OCI-LY7 (cell line): ENCODE data around the gene GPHN. TPM values are rescaled to one million over a fixed set of nuclear protein-coding genes. Genes with fewer than 3 reads are reported as not detected.

ENCODE experiments used
- BruUV-seq: library from RNA; stranded (reverse); fragments of 400-500 nt; replicated peaks from 2 replicates; lab custom pipeline; 2021; lab: Mats Ljungman, UMichigan
- CTCF ChIA-PET: fragments of 300-600 bp; sonication (Branson Sonifier 250); formaldehyde crosslinking; loops from one replicate; lab custom pipeline; 2022; ENCODE audit warnings: antibody characterized with exemption; ENCODE audit not compliant: unreplicated experiment; lab: Charles Lee
- POLR2A ChIA-PET: fragments of 300-600 bp; sonication (Branson Sonifier 250); formaldehyde crosslinking; loops from one replicate; lab custom pipeline; 2022; ENCODE audit warnings: antibody characterized with exemption; lab: Charles Lee
- DNase-seq: peaks from one replicate; pipeline ENCODE4 v3.0.0-alpha.2; 2015; ENCODE audit warnings: low spot score
- H2AFZ ChIP-seq: fragments of 200-600 bp; sonication (generic), shearing (Covaris generic); 2 replicates; pipeline ENCODE4 v1.6.1; 2014; ENCODE audit warnings: mild to moderate bottlenecking, antibody characterized with exemption, low read length, moderate library complexity
- H3K27ac ChIP-seq: fragments of 200-600 bp; sonication (generic); 2 replicates; pipeline ENCODE4 v1.5.1; 2014; ENCODE audit warnings: mixed run types, low read depth, mild to moderate bottlenecking, moderate library complexity, low read length, inconsistent platforms; ENCODE audit not compliant: poor library complexity, severe bottlenecking
- H3K36me3 ChIP-seq: fragments of 200-600 bp; sonication (generic); 2 replicates; pipeline ENCODE4 v1.6.1; 2014; ENCODE audit warnings: mild to moderate bottlenecking, antibody characterized with exemption, low read length, moderate library complexity, mixed read lengths; ENCODE audit not compliant: insufficient read depth
- H3K4me1 ChIP-seq: fragments of 200-600 bp; sonication (generic); 2 replicates; pipeline ENCODE4 v1.5.1; 2014; ENCODE audit warnings: mild to moderate bottlenecking, low read length; ENCODE audit not compliant: insufficient read depth, poor library complexity, severe bottlenecking
- H3K4me2 ChIP-seq: fragments of 200-600 bp; sonication (generic); 2 replicates; pipeline ENCODE4 v1.6.1; 2014; ENCODE audit warnings: mild to moderate bottlenecking, low read length
- H3K4me3 ChIP-seq: fragments of 200-600 bp; sonication (generic); 2 replicates; pipeline ENCODE4 v1.5.1; 2014; ENCODE audit warnings: mild to moderate bottlenecking, low read depth, low read length; ENCODE audit not compliant: poor library complexity, severe bottlenecking
- H3K79me2 ChIP-seq: fragments of 200-600 bp; sonication (generic); 2 replicates; pipeline ENCODE4 v1.6.1; 2016; ENCODE audit warnings: low read depth, mild to moderate bottlenecking, low read length, moderate library complexity, mixed read lengths; ENCODE audit not compliant: insufficient read depth
- H3K9me2 ChIP-seq: fragments of 200-600 bp; sonication (generic); 2 replicates; pipeline ENCODE4 v1.6.1; 2016; ENCODE audit warnings: mild to moderate bottlenecking, low read length, mixed read lengths; ENCODE audit not compliant: insufficient read depth
- H3K9me3 ChIP-seq: fragments of 200-600 bp; sonication (generic); 2 replicates; pipeline ENCODE4 v1.6.1; 2014; ENCODE audit warnings: mild to moderate bottlenecking, mixed run types, low read length, mixed read lengths
- H4K20me1 ChIP-seq: fragments of 200-600 bp; sonication (generic); 2 replicates; pipeline ENCODE4 v1.6.1; 2014; ENCODE audit warnings: mild to moderate bottlenecking, antibody characterized with exemption, low read length, moderate library complexity, mixed read lengths; ENCODE audit not compliant: insufficient read depth
- CTCF ChIP-seq: fragments of 200-600 bp; sonication (generic); conservative IDR thresholded peaks from 2 replicates; pipeline ENCODE4 v1.5.1; 2014; ENCODE audit warnings: mild to moderate bottlenecking, antibody characterized with exemption, low read length, moderate library complexity, mixed read lengths
- EZH2phosphoT487 ChIP-seq: fragments of 200-600 bp; sonication (generic); IDR thresholded peaks from 2 replicates; pipeline ENCODE4 v1.6.1; 2018; ENCODE audit warnings: low read depth, borderline replicate concordance, mild to moderate bottlenecking, mixed run types, antibody characterized with exemption, low read length, moderate library complexity, mixed read lengths
- intact Hi-C: fragments of 100-400 bp; cut with micrococcal nuclease; formaldehyde crosslinking; loops from one replicate; pipeline ENCODE4 v1.10.0; 2022; ENCODE audit not compliant: unreplicated experiment
- total RNA-seq, 2 experiments: library from RNA; depleted of rRNA in 1 of 2; stranded (reverse); fragments of >200 nt in 1 of 2; shearing (Covaris generic) in 1 of 2; gene quantifications; 2 replicates each; pipeline ENCODE4 v1.2.3, GENCODE V29; 2014 to 2022

GPHN gene
- total RNA-seq, 2 experiments from 2014 or later = not detected

- POLR2A ChIA-PET = no interaction called here
- H3K27ac ChIP-seq = no peak overlapping the region
- intact Hi-C loops = no loop called here
- BruUV-seq = no TSS peak
- no peaks in the 10 kb centered on the region for H3K9me3 ChIP-seq
- no peak overlapping the region for H3K4me2 ChIP-seq
- DNase-seq = no peak
- CTCF ChIA-PET = no interaction called here
- no peak overlapping the region for H2AFZ ChIP-seq
- H3K4me3 ChIP-seq = no peak overlapping the region
- H4K20me1 ChIP-seq = no peaks in the 10 kb centered on the region
- H3K36me3 ChIP-seq = no peaks in the 10 kb centered on the region
- no peaks in the 10 kb centered on the region for H3K9me2 ChIP-seq
- TF ChIP-seq CTCF (no peak), EZH2phosphoT487 (no peak)
- H3K4me1 ChIP-seq = no peaks in the 10 kb centered on the region
- H3K79me2 ChIP-seq = no peaks in the 10 kb centered on the region
Observed at GRCh38 chr14:66601932-66602578, 94.1 kb downstream of the GPHN start.

GRCh38 chr14:66603945-66604344 is 96.0 kb downstream of the GPHN start:
- TF ChIP-seq EZH2phosphoT487 (no peak), CTCF (no peak)
- H3K9me3 ChIP-seq = no peaks in the 10 kb centered on the region
- no peak overlapping the region for H3K4me2 ChIP-seq
- ChIA-PET POLR2A (no interaction called here), CTCF (no interaction called here)
- H3K9me2 ChIP-seq = no peaks in the 10 kb centered on the region
- no peaks in the 10 kb centered on the region for H3K36me3 ChIP-seq
- no peaks in the 10 kb centered on the region for H3K4me1 ChIP-seq
- H4K20me1 ChIP-seq = no peaks in the 10 kb centered on the region
- no peak overlapping the region for H3K4me3 ChIP-seq
- no peak overlapping the region for H2AFZ ChIP-seq
- no peak overlapping the region for H3K27ac ChIP-seq
- BruUV-seq = no TSS peak
- no peaks in the 10 kb centered on the region for H3K79me2 ChIP-seq
- no peak for DNase-seq
- intact Hi-C loops = no loop called here

GRCh38 chr14:66606826-66607225 is 98.9 kb downstream of the GPHN start:
- no peak for DNase-seq

More at GRCh38 chr14:66606826-66607225, 98.9 kb downstream of the GPHN start:
- no peaks in the 10 kb centered on the region for H3K4me1 ChIP-seq
- no TSS peak for BruUV-seq
- no peaks in the 10 kb centered on the region for H3K9me3 ChIP-seq
- TF ChIP-seq EZH2phosphoT487 (no peak), CTCF (no peak)
- H3K27ac ChIP-seq = no peak overlapping the region
- ChIA-PET CTCF (no interaction called here), POLR2A (no interaction called here)
- no peak overlapping the region for H3K4me2 ChIP-seq
- H3K79me2 ChIP-seq = no peaks in the 10 kb centered on the region
- no peak overlapping the region for H2AFZ ChIP-seq
- intact Hi-C loops = no loop called here
- no peaks in the 10 kb centered on the region for H4K20me1 ChIP-seq
- H3K9me2 ChIP-seq = no peaks in the 10 kb centered on the region
- H3K36me3 ChIP-seq = no peaks in the 10 kb centered on the region
- no peak overlapping the region for H3K4me3 ChIP-seq
